HepG2 (cell line): ENCODE measurements around the gene TBC1D10B. TPM values are rescaled to one million over a fixed set of nuclear protein-coding genes. Genes with fewer than 3 reads are reported as not detected.
A peak's percentile ranks its signal among the peaks of the same experiment; 100 is the strongest.

Experiments
- CENPX ChIP-seq: sonication (generic); formaldehyde crosslinking; IDR thresholded peaks from 2 replicates; pipeline ENCODE4 v1.9.0; 2021; ENCODE audit warnings: mild to moderate bottlenecking, missing genetic modification reagents, moderate library complexity
- CHCHD3 ChIP-seq: sonication (generic); formaldehyde crosslinking; IDR thresholded peaks from 2 replicates; pipeline ENCODE4 v1.8.0; 2022; ENCODE audit warnings: mild to moderate bottlenecking, missing genetic modification reagents, moderate library complexity
- ERF ChIP-seq: IDR thresholded peaks from 2 replicates; pipeline ENCODE4 v1.6.1; 2018; ENCODE audit warnings: missing biosample characterization, missing genetic modification reagents
- FOXK2 ChIP-seq: fragments of 450-650 bp; IDR thresholded peaks from 2 replicates; pipeline ENCODE4 v1.6.1; 2016
- GATAD1 ChIP-seq: IDR thresholded peaks from 2 replicates; pipeline ENCODE4 v1.6.1; 2016; ENCODE audit warnings: missing genetic modification reagents, missing compliant biosample characterization
- NR1H2 ChIP-seq: sonication (generic); formaldehyde crosslinking; IDR thresholded peaks from 2 replicates; pipeline ENCODE4 v1.8.1; 2022; ENCODE audit warnings: low read depth, missing genetic modification reagents, borderline replicate concordance
- PHB2 ChIP-seq: fragments of 450-650 bp; IDR thresholded peaks from 2 replicates; pipeline ENCODE4 v1.6.1; 2018; ENCODE audit not compliant: partially characterized antibody
- PHF20 ChIP-seq: sonication (generic); formaldehyde crosslinking; IDR thresholded peaks from 2 replicates; pipeline ENCODE4 v1.5.0; 2020; ENCODE audit warnings: mild to moderate bottlenecking, missing genetic modification reagents
- POGZ ChIP-seq: sonication (generic); formaldehyde crosslinking; IDR thresholded peaks from 2 replicates; pipeline ENCODE4 v1.4.0; 2020; ENCODE audit warnings: mild to moderate bottlenecking, missing genetic modification reagents
- THAP11 ChIP-seq: IDR thresholded peaks from 2 replicates; pipeline ENCODE4 v1.6.1; 2016; ENCODE audit warnings: missing biosample characterization, missing genetic modification reagents
- ZFX ChIP-seq: sonication (generic); formaldehyde crosslinking; IDR thresholded peaks from 2 replicates; pipeline ENCODE4 v1.4.0; 2020; ENCODE audit warnings: mild to moderate bottlenecking, low read depth, missing genetic modification reagents, moderate library complexity
- ZNF570 ChIP-seq: sonication (generic); formaldehyde crosslinking; IDR thresholded peaks from 2 replicates; pipeline ENCODE4 v1.4.0; 2020; ENCODE audit warnings: mild to moderate bottlenecking, missing genetic modification reagents, borderline replicate concordance
- ZNF768 ChIP-seq: sonication (generic); formaldehyde crosslinking; IDR thresholded peaks from 2 replicates; pipeline ENCODE4 v1.4.0; 2020; ENCODE audit warnings: missing genetic modification reagents
- ZSCAN12 ChIP-seq: sonication (generic); formaldehyde crosslinking; IDR thresholded peaks from 2 replicates; pipeline ENCODE4 v1.9.0; 2021; ENCODE audit warnings: mild to moderate bottlenecking, missing genetic modification reagents
- polyA plus RNA-seq, 8 experiments: library from polyadenylated mRNA; depleted of rRNA in 3 of 8; stranded (reverse) in 7 of 8; unstranded in 1 of 8; fragments of >200 nt; fragmentation: Illumina TruSeq in 4 of 8; extraction: Trizol in 4 of 8; gene quantifications; 2 replicates each; pipeline versions ENCODE4 v1.2.1 to v1.2.3, GENCODE V29; 2011 to 2016; ENCODE audit warnings: low read depth in 4 of 8, missing spikeins in 1 of 8, mixed read lengths in 1 of 8; ENCODE audit not compliant: insufficient read depth in 1 of 8
- total RNA-seq, 5 experiments: library from RNA; depleted of rRNA; stranded (reverse); fragments of >200 nt; fragmentation: Illumina TruSeq; extraction: Trizol; gene quantifications; 2 replicates each; pipeline ENCODE4 v1.2.3, GENCODE V29; 2016; ENCODE audit warnings: low read depth in 1 of 5
- TF ChIP-seq, protein P1 (sequence below): sonication (generic); formaldehyde crosslinking; IDR thresholded peaks from 2 replicates; pipeline ENCODE4 v1.9.0; 2021; ENCODE audit warnings: missing genetic modification reagents, mild to moderate bottlenecking, borderline replicate concordance
- TF ChIP-seq, protein P2 (sequence below): sonication (generic); formaldehyde crosslinking; IDR thresholded peaks from 2 replicates; pipeline ENCODE4 v1.9.0; 2022; ENCODE audit warnings: low read depth, missing genetic modification reagents
- TF ChIP-seq, protein P3 (sequence below): sonication (generic); formaldehyde crosslinking; IDR thresholded peaks from 2 replicates; pipeline ENCODE4 v1.4.0; 2020; ENCODE audit warnings: mild to moderate bottlenecking, missing genetic modification reagents, borderline replicate concordance
- TF ChIP-seq, protein P4 (sequence below): IDR thresholded peaks from 2 replicates; pipeline ENCODE4 v1.6.1; 2016; ENCODE audit warnings: mild to moderate bottlenecking
- TF ChIP-seq, protein P5 (sequence below): IDR thresholded peaks from 2 replicates; pipeline ENCODE4 v1.4.0; 2020; ENCODE audit warnings: mild to moderate bottlenecking, missing genetic modification reagents

Gene TBC1D10B
- total and polyA plus RNA-seq, 2 of the 13 experiments (the other 11 are each of a cell fraction or from before 2014, with no cell fraction given), result 15.7 to 24.8 TPM

DNA sequence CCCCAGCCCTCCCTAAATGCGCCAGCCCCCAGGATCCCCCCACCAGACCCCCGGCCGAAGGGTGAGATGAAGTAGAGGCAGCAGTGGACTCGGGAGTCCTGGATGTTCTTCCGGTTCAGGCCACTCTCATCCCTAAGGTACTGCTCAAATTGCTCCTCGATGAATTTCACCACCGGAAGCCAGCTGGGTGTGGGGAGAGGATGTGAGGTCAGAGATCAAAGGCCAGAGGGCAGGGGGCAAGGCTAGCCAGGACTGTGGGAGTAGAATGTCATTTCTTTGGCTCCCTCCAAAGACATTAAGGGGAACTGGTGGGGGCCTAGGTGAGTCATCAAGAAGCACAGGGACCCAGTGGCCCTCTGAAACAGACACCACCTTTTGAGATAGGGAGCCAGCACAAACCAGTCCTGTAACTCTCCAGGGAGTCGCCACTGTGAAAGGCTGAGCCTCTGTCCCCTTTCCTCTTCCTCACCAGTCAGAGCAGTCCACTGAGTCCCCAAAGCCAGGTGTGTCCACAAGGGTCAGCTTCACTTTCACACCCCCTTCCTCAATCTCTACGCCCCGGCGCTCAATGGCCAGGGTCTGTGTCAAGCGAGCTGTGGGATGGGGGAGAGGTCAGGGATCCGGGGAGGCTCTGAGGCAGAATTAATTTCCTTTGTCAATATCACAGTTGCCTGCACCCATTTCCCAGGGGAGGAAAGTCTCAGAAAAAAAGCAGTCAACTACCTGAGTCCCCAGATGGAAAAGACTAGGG, 11.2 kb upstream of the TBC1D10B start (continued):
- TF ChIP-seq, protein P1, sequence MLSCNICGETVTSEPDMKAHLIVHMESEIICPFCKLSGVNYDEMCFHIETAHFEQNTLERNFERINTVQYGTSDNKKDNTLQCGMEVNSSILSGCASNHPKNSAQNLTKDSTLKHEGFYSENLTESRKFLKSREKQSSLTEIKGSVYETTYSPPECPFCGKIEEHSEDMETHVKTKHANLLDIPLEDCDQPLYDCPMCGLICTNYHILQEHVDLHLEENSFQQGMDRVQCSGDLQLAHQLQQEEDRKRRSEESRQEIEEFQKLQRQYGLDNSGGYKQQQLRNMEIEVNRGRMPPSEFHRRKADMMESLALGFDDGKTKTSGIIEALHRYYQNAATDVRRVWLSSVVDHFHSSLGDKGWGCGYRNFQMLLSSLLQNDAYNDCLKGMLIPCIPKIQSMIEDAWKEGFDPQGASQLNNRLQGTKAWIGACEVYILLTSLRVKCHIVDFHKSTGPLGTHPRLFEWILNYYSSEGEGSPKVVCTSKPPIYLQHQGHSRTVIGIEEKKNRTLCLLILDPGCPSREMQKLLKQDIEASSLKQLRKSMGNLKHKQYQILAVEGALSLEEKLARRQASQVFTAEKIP, result no peak
- TF ChIP-seq GATAD1 (peak; percentile 26; the same call in 1 of the 2 replicates), ERF (CRISPR knock-in tag) (no peak), PHB2 (no peak), ZSCAN12 (CRISPR knock-in tag) (no peak), PHF20 (CRISPR knock-in tag) (peak; percentile 64; the same call in 1 of the 2 replicates), POGZ (peak; percentile 64), CENPX (no peak), ZFX (CRISPR knock-in tag) (0 out of 2 replicates have a peak, but pooled peaks have one; percentile 23), CHCHD3 (CRISPR knock-in tag) (no peak), ZNF768 (CRISPR knock-in tag) (no peak), THAP11 (peak; percentile 51; the same call in 1 of the 2 replicates), NR1H2 (CRISPR knock-in tag) (no peak), ZNF570 (CRISPR knock-in tag) (no peak), FOXK2 (no peak)
- TF ChIP-seq, protein P2, sequence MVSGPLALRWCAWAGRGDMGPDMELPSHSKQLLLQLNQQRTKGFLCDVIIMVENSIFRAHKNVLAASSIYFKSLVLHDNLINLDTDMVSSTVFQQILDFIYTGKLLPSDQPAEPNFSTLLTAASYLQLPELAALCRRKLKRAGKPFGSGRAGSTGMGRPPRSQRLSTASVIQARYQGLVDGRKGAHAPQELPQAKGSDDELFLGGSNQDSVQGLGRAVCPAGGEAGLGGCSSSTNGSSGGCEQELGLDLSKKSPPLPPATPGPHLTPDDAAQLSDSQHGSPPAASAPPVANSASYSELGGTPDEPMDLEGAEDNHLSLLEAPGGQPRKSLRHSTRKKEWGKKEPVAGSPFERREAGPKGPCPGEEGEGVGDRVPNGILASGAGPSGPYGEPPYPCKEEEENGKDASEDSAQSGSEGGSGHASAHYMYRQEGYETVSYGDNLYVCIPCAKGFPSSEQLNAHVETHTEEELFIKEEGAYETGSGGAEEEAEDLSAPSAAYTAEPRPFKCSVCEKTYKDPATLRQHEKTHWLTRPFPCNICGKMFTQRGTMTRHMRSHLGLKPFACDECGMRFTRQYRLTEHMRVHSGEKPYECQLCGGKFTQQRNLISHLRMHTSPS (CRISPR knock-in tag), result no peak
- TF ChIP-seq, protein P3, sequence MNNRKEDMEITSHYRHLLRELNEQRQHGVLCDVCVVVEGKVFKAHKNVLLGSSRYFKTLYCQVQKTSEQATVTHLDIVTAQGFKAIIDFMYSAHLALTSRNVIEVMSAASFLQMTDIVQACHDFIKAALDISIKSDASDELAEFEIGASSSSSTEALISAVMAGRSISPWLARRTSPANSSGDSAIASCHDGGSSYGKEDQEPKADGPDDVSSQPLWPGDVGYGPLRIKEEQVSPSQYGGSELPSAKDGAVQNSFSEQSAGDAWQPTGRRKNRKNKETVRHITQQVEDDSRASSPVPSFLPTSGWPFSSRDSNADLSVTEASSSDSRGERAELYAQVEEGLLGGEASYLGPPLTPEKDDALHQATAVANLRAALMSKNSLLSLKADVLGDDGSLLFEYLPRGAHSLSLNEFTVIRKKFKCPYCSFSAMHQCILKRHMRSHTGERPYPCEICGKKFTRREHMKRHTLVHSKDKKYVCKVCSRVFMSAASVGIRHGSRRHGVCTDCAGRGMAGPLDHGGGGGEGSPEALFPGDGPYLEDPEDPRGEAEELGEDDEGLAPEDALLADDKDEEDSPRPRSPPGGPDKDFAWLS, result no peak
- TF ChIP-seq, protein P4, sequence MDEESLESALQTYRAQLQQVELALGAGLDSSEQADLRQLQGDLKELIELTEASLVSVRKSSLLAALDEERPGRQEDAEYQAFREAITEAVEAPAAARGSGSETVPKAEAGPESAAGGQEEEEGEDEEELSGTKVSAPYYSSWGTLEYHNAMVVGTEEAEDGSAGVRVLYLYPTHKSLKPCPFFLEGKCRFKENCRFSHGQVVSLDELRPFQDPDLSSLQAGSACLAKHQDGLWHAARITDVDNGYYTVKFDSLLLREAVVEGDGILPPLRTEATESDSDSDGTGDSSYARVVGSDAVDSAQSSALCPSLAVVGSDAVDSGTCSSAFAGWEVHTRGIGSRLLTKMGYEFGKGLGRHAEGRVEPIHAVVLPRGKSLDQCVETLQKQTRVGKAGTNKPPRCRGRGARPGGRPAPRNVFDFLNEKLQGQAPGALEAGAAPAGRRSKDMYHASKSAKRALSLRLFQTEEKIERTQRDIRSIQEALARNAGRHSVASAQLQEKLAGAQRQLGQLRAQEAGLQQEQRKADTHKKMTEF (CRISPR knock-in tag), result no peak
- TF ChIP-seq, protein P5, sequence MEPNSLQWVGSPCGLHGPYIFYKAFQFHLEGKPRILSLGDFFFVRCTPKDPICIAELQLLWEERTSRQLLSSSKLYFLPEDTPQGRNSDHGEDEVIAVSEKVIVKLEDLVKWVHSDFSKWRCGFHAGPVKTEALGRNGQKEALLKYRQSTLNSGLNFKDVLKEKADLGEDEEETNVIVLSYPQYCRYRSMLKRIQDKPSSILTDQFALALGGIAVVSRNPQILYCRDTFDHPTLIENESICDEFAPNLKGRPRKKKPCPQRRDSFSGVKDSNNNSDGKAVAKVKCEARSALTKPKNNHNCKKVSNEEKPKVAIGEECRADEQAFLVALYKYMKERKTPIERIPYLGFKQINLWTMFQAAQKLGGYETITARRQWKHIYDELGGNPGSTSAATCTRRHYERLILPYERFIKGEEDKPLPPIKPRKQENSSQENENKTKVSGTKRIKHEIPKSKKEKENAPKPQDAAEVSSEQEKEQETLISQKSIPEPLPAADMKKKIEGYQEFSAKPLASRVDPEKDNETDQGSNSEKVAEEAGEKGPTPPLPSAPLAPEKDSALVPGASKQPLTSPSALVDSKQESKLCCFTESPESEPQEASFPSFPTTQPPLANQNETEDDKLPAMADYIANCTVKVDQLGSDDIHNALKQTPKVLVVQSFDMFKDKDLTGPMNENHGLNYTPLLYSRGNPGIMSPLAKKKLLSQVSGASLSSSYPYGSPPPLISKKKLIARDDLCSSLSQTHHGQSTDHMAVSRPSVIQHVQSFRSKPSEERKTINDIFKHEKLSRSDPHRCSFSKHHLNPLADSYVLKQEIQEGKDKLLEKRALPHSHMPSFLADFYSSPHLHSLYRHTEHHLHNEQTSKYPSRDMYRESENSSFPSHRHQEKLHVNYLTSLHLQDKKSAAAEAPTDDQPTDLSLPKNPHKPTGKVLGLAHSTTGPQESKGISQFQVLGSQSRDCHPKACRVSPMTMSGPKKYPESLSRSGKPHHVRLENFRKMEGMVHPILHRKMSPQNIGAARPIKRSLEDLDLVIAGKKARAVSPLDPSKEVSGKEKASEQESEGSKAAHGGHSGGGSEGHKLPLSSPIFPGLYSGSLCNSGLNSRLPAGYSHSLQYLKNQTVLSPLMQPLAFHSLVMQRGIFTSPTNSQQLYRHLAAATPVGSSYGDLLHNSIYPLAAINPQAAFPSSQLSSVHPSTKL (CRISPR knock-in tag), result no peak
